HEK293 (cell line): ENCODE data around the gene GSTM4.

Experiments used
- CTCF ChIA-PET: fragments of 350-600 bp; formaldehyde crosslinking; extraction: SDS; loops from one replicate; lab custom pipeline; 2021; ENCODE audit warnings: antibody characterized with exemption; lab: Yijun Ruan, JAX
- POLR2A ChIA-PET: fragments of 300-600 bp; formaldehyde crosslinking; extraction: SDS; loops from one replicate; lab custom pipeline; 2020; ENCODE audit warnings: antibody characterized with exemption, inconsistent platforms; lab: Yijun Ruan, JAX
- H3K27ac ChIP-seq: fragments of 200-500 bp; sonication (Bioruptor generic); 2 replicates; pipeline ENCODE4 v1.5.1; 2014; ENCODE audit warnings: low read depth, low read length, control low read depth, inconsistent platforms; ENCODE audit errors: extremely low read depth
- H3K36me3 ChIP-seq, 2 experiments: fragments of 200-500 bp in 1 of 2; sonication (Bioruptor generic) in 1 of 2; 1 replicate in 1 of 2; 2 replicates in 1 of 2; pipeline ENCODE4 v1.5.1; 2014 to 2017; ENCODE audit warnings: inconsistent platforms in 2 of 2, low read length in 2 of 2; ENCODE audit not compliant: control insufficient read depth in 2 of 2, insufficient read depth in 1 of 2
- H3K4me1 ChIP-seq: fragments of 200-500 bp; sonication (Bioruptor generic); 2 replicates; pipeline ENCODE4 v1.5.1; 2014; ENCODE audit warnings: mild to moderate bottlenecking, low read length, inconsistent platforms; ENCODE audit not compliant: control insufficient read depth, insufficient read depth
- H3K4me3 ChIP-seq: 2 replicates; pipeline ENCODE4 v1.5.1; 2011; ENCODE audit warnings: low read depth, mild to moderate bottlenecking, control low read depth, low read length, moderate library complexity
- H3K9me3 ChIP-seq: fragments of 200-500 bp; sonication (Bioruptor generic); 2 replicates; pipeline ENCODE4 v1.5.1; 2014; ENCODE audit warnings: low read depth, low read length, inconsistent platforms; ENCODE audit not compliant: control insufficient read depth, insufficient read depth
- GLI4 ChIP-seq: fragments of 450-650 bp; formaldehyde crosslinking; IDR thresholded peaks from 2 replicates; pipeline ENCODE4 v1.5.1; 2016; ENCODE audit warnings: missing biosample characterization, missing genetic modification characterization
- KLF10 ChIP-seq: fragments of 450-650 bp; IDR thresholded peaks from 2 replicates; pipeline ENCODE4 v1.5.1; 2018; ENCODE audit warnings: missing biosample characterization, mild to moderate bottlenecking, missing genetic modification characterization
- WT1 ChIP-seq: fragments of 450-650 bp; formaldehyde crosslinking; IDR thresholded peaks from 2 replicates; pipeline ENCODE4 v1.5.1; 2016; ENCODE audit warnings: missing biosample characterization, missing genetic modification characterization
- ZIC2 ChIP-seq: fragments of 450-650 bp; formaldehyde crosslinking; IDR thresholded peaks from 2 replicates; pipeline ENCODE4 v1.5.1; 2016; ENCODE audit warnings: missing biosample characterization, missing genetic modification characterization
- ZNF19 ChIP-seq: fragments of 450-650 bp; formaldehyde crosslinking; IDR thresholded peaks from 2 replicates; pipeline ENCODE4; 2016; ENCODE audit warnings: missing biosample characterization, missing genetic modification characterization, low read depth
- ZNF223 ChIP-seq: fragments of 450-650 bp; formaldehyde crosslinking; IDR thresholded peaks from 2 replicates; pipeline ENCODE4 v1.5.1; 2016; ENCODE audit warnings: missing biosample characterization, missing genetic modification characterization
- ZNF24 ChIP-seq: fragments of 450-650 bp; formaldehyde crosslinking; IDR thresholded peaks from 2 replicates; pipeline ENCODE4 v1.5.1; 2016; ENCODE audit warnings: missing biosample characterization, missing genetic modification characterization
- ZNF26 ChIP-seq: fragments of 450-650 bp; formaldehyde crosslinking; IDR thresholded peaks from 2 replicates; pipeline ENCODE4 v1.5.1; 2016; ENCODE audit warnings: missing biosample characterization, missing genetic modification characterization
- ZNF266 ChIP-seq: fragments of 450-650 bp; formaldehyde crosslinking; IDR thresholded peaks from 2 replicates; pipeline ENCODE4 v1.5.1; 2016; ENCODE audit warnings: missing biosample characterization, missing genetic modification characterization, low read depth
- ZNF292 ChIP-seq: fragments of 450-650 bp; formaldehyde crosslinking; IDR thresholded peaks from 2 replicates; pipeline ENCODE4 v1.5.1; 2016; ENCODE audit warnings: low read depth, missing biosample characterization, missing genetic modification characterization, borderline replicate concordance
- ZNF335 ChIP-seq: fragments of 450-650 bp; formaldehyde crosslinking; conservative IDR thresholded peaks from 2 replicates; pipeline ENCODE4 v1.5.1; 2016; ENCODE audit warnings: missing biosample characterization, missing genetic modification characterization
- ZNF571 ChIP-seq: fragments of 450-650 bp; formaldehyde crosslinking; IDR thresholded peaks from 2 replicates; pipeline ENCODE4 v1.5.0; 2017; ENCODE audit warnings: missing biosample characterization, missing genetic modification characterization
- ZNF664 ChIP-seq: fragments of 450-650 bp; formaldehyde crosslinking; IDR thresholded peaks from 2 replicates; pipeline ENCODE4 v1.5.1; 2016; ENCODE audit warnings: missing biosample characterization, missing genetic modification characterization
- ZNF670 ChIP-seq: fragments of 450-650 bp; formaldehyde crosslinking; IDR thresholded peaks from 2 replicates; pipeline ENCODE4 v1.5.1; 2016; ENCODE audit warnings: missing biosample characterization, missing genetic modification characterization, low read depth
- ZNF677 ChIP-seq: fragments of 450-650 bp; IDR thresholded peaks from 2 replicates; pipeline ENCODE4 v1.5.0; 2018; ENCODE audit warnings: missing biosample characterization, mild to moderate bottlenecking, missing genetic modification characterization, moderate library complexity
- ZNF768 ChIP-seq: fragments of 450-650 bp; formaldehyde crosslinking; IDR thresholded peaks from 2 replicates; pipeline ENCODE4 v1.5.1; 2018; ENCODE audit warnings: missing biosample characterization, mild to moderate bottlenecking, missing genetic modification characterization
- TF ChIP-seq, protein P1 (sequence below): fragments of 450-650 bp; formaldehyde crosslinking; IDR thresholded peaks from 2 replicates; pipeline ENCODE4 v1.5.1; 2017; ENCODE audit warnings: missing biosample characterization, missing genetic modification characterization
- TF ChIP-seq, protein P2 (sequence below): fragments of 450-650 bp; formaldehyde crosslinking; IDR thresholded peaks from 2 replicates; pipeline ENCODE4 v1.5.1; 2017; ENCODE audit warnings: missing biosample characterization, missing genetic modification characterization

GSTM4 gene

DNA sequence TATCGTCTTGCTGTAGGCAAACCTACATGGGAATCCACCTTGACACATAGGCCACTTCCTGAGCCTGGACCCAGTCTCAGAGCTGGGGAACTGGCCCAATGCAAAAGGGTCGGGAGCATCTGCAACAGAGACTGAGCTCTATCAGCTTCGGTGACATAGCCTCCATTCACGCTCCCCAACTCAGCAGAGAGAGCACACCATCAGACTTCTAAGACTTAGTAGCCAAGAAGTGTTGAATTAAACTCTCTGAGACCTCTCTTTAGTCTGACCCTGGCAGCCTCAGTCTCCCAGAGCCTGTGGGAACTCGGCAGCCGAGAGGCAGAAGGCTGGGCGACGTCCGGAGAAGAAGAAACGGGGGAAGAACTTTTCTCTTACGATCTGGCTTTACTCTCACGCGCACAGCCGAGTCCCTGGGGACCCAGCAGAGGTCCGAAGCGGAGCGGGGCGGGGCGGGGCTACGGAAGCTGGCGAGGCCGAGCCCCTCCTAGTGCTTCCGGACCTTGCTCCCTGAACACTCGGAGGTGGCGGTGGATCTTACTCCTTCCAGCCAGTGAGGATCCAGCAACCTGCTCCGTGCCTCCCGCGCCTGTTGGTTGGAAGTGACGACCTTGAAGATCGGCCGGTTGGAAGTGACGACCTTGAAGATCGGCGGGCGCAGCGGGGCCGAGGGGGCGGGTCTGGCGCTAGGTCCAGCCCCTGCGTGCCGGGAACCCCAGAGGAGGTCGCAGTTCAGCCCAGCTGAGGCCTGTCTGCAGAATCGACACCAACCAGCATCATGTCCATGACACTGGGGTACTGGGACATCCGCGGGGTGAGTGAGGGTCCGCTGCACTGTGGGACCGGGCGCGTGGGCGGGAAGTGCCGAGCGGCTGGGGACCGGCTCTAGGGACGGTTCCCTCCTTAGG, at the start of gene GSTM4:
Gene GSTM4, plus strand, starts transcription at position 485 of the 905 bp plus-strand sequence. Its CDS starts 291 bp downstream, at position 776.
- Histone ChIP-seq H3K27ac (no peak within 1 kb of the TSS), H3K9me3 (no peaks in the 10 kb centered on the region), H3K4me3 (no peak within 1 kb of the TSS), H3K36me3 (no peaks in the 10 kb centered on the region), H3K4me1 (no peaks in the 10 kb centered on the region)
- POLR2A ChIA-PET, result no interaction called here
- TF ChIP-seq ZNF292 (tag by site-specific recombination) (no peak), KLF10 (no peak), ZNF664 (no peak), ZNF19 (tag by site-specific recombination) (no peak), ZIC2 (tag by site-specific recombination) (no peak), ZNF26 (tag by site-specific recombination) (no peak), WT1 (no peak), ZNF335 (tag by site-specific recombination) (no peak)
- TF ChIP-seq, protein P1, sequence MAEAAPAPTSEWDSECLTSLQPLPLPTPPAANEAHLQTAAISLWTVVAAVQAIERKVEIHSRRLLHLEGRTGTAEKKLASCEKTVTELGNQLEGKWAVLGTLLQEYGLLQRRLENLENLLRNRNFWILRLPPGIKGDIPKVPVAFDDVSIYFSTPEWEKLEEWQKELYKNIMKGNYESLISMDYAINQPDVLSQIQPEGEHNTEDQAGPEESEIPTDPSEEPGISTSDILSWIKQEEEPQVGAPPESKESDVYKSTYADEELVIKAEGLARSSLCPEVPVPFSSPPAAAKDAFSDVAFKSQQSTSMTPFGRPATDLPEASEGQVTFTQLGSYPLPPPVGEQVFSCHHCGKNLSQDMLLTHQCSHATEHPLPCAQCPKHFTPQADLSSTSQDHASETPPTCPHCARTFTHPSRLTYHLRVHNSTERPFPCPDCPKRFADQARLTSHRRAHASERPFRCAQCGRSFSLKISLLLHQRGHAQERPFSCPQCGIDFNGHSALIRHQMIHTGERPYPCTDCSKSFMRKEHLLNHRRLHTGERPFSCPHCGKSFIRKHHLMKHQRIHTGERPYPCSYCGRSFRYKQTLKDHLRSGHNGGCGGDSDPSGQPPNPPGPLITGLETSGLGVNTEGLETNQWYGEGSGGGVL (tag by site-specific recombination), result no peak
- CTCF ChIA-PET, result interaction anchor here (1.0 kb wide), 1 partner anchor 14 kb away, joined by 5 read pairs; no protein-coding TSS in a partner anchor

DNA sequence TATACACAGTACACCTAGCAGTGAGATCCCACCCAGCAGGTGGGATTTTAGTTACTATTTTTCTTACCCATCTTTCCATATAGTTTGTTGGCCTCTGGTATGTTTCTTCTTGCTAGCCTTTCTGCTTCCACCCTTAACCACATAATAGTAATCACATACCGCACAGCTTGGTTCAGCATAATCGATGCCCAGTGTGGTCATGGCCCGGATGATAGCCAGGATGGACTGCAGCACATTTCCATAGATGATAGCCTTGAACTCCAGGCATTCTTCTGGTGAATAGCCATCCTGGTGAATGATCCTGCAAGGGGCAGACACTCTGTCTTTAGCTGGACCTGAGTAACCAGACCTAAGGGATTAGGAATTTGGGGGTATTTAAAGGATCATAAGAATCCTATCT, 46.0 kb upstream of the GSTM4 start:
- no peak for TF ChIP-seq ZNF266 (tag by site-specific recombination)
- TF ChIP-seq ZNF223, result no peak
- TF ChIP-seq ZNF670 (tag by site-specific recombination), result no peak
- TF ChIP-seq ZNF677 (tag by site-specific recombination), result no peak
- TF ChIP-seq, protein P2, sequence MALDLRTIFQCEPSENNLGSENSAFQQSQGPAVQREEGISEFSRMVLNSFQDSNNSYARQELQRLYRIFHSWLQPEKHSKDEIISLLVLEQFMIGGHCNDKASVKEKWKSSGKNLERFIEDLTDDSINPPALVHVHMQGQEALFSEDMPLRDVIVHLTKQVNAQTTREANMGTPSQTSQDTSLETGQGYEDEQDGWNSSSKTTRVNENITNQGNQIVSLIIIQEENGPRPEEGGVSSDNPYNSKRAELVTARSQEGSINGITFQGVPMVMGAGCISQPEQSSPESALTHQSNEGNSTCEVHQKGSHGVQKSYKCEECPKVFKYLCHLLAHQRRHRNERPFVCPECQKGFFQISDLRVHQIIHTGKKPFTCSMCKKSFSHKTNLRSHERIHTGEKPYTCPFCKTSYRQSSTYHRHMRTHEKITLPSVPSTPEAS, result no peak
- TF ChIP-seq ZNF768 (tag by site-specific recombination), result no peak
- no peak for TF ChIP-seq KLF10
- TF ChIP-seq GLI4 (tag by site-specific recombination), result no peak
- no peak for TF ChIP-seq ZNF24 (tag by site-specific recombination)
- no peak for TF ChIP-seq ZNF571 (tag by site-specific recombination)
- Histone ChIP-seq H3K4me1 (no peaks in the 10 kb centered on the region), H3K27ac (no peak overlapping the region), H3K4me3 (no peak overlapping the region), H3K9me3 (no peaks in the 10 kb centered on the region), H3K36me3 (no peaks in the 10 kb centered on the region)
- CTCF ChIA-PET, result interaction anchor here (0.7 to 1.0 kb wide), 2 partner anchors 21 to 164 kb away, joined by 3 to 8 read pairs; no protein-coding TSS in a partner anchor
- POLR2A ChIA-PET, result no interaction called here
